ENCODE results near the gene TLCD3A.

The TLCD3A gene

GRCh38 chr17:703081-703875 lies 29.1 kb upstream of the TLCD3A start:
- WGBS (ENCODE audit: extremely low coverage, insufficient coverage, low lambda C conversion rate) = no CpG with 5 or more reads among the region's 12 CpGs
- H4K8ac ChIP-seq (ENCODE audit: low read depth, low read length) = no peak overlapping the region
- no peak overlapping the region for H3K4ac ChIP-seq (ENCODE audit: low read depth, low read length)

DNA sequence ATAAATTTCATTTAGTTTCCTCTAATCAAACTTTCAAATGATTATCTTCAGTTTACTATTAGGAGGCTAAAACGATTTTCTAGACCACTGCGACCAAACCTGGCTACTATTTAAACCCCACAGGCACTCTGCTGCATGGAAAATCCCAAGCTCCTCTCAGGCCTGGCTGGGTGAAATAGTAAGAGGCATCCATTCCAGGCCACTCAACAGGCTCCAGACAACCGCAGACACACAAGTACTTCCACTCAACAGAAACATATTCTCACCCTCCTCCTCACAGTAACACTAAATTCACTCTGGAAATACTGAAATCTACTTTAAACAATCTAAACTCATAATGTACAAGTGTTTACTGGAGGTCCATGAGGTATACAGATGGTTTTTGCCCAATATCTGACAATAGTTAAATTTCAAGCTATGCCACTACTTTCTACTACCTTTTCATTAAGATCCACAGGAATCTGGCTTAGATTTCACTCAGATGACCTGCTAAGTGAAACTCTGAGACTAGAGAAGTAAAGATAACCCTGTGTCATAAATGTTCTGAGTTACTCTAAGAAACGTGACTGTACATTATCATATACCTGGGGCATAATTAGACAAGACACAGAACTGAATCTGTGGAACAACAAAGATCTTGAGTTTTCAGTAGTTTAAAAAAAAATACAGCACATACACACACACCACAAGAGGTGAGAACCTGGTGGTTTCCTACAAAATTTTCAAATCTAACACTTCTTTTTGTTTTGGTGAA lies 28.1 kb upstream of the TLCD3A start:
- no peak overlapping the region for H3K27ac ChIP-seq (ENCODE audit: low read depth, low read length)

More at GRCh38 chr17:703081-703875, 29.1 kb upstream of the TLCD3A start:
- H3K23ac ChIP-seq (ENCODE audit: low read length) = no peak overlapping the region
- H3K27me3 ChIP-seq (ENCODE audit: insufficient read depth, low read length, poor library complexity) = no peaks in the 10 kb centered on the region
- no peak overlapping the region for H3K9ac ChIP-seq (ENCODE audit: low read length)
- H3K36me3 ChIP-seq (ENCODE audit: control insufficient read depth, insufficient read depth, low read length) = no peaks in the 10 kb centered on the region
- H2BK15ac ChIP-seq (replicated peaks; ENCODE audit: low read depth) = no peak overlapping the region
- H3K18ac ChIP-seq (ENCODE audit: low read length) = no peak overlapping the region
- H3K27ac ChIP-seq (ENCODE audit: low read depth, low read length) = no peak overlapping the region
- H3K4me3 ChIP-seq (ENCODE audit: low read length) = no peak overlapping the region
- no peak overlapping the region for H2BK120ac ChIP-seq (ENCODE audit: low read depth, low read length)
- no peak for DNase-seq
- H4K5ac ChIP-seq (ENCODE audit: low read length) = no peak overlapping the region
- no peaks in the 10 kb centered on the region for H3K79me2 ChIP-seq (ENCODE audit: control insufficient read depth, insufficient read depth, low read length)
- no peak overlapping the region for H2AK5ac ChIP-seq (ENCODE audit: low read length)
- no peaks in the 10 kb centered on the region for H3K4me1 ChIP-seq (ENCODE audit: control insufficient read depth, low read depth, low read length)
- peaks cover 1% of the 10 kb centered on the region for H3K79me1 ChIP-seq (ENCODE audit: low read length)
- no peak overlapping the region for H2BK5ac ChIP-seq (ENCODE audit: low read length)
- H3K56ac ChIP-seq (ENCODE audit: low read length) = no peak overlapping the region
- no peak overlapping the region for H3K4me2 ChIP-seq (ENCODE audit: low read length)

GRCh38 chr17:705011-705410 lies 27.4 kb upstream of the TLCD3A start:
- H3K27ac ChIP-seq (ENCODE audit: low read depth, low read length) = no peak overlapping the region
- no peak overlapping the region for H3K56ac ChIP-seq (ENCODE audit: low read length)
- no peaks in the 10 kb centered on the region for H3K79me2 ChIP-seq (ENCODE audit: control insufficient read depth, insufficient read depth, low read length)
- no peak overlapping the region for H4K5ac ChIP-seq (ENCODE audit: low read length)
- H3K4ac ChIP-seq (ENCODE audit: low read depth, low read length) = no peak overlapping the region
- H2BK120ac ChIP-seq (ENCODE audit: low read depth, low read length) = no peak overlapping the region
- H3K4me3 ChIP-seq (ENCODE audit: low read length) = no peak overlapping the region
- H2AK5ac ChIP-seq (ENCODE audit: low read length) = no peak overlapping the region
- H3K36me3 ChIP-seq (ENCODE audit: control insufficient read depth, insufficient read depth, low read length) = no peaks in the 10 kb centered on the region
- no CpG with 5 or more reads among the region's 1 CpG for WGBS (ENCODE audit: extremely low coverage, insufficient coverage, low lambda C conversion rate)
- no peak overlapping the region for H4K8ac ChIP-seq (ENCODE audit: low read depth, low read length)
- H3K79me1 ChIP-seq (ENCODE audit: low read length) = no peaks in the 10 kb centered on the region
- no peak overlapping the region for H3K9ac ChIP-seq (ENCODE audit: low read length)
- H3K18ac ChIP-seq (ENCODE audit: low read length) = no peak overlapping the region
- no peak overlapping the region for H3K4me2 ChIP-seq (ENCODE audit: low read length)
- no peak overlapping the region for H2BK5ac ChIP-seq (ENCODE audit: low read length)
- no peak for DNase-seq
- no peak overlapping the region for H2BK15ac ChIP-seq (replicated peaks; ENCODE audit: low read depth)
- H3K27me3 ChIP-seq (ENCODE audit: insufficient read depth, low read length, poor library complexity) = no peaks in the 10 kb centered on the region
- no peak overlapping the region for H3K23ac ChIP-seq (ENCODE audit: low read length)
- H3K4me1 ChIP-seq (ENCODE audit: control insufficient read depth, low read depth, low read length) = no peaks in the 10 kb centered on the region

More for the DNA sequence above, 28.1 kb upstream of the TLCD3A start:
- H3K27me3 ChIP-seq (ENCODE audit: insufficient read depth, low read length, poor library complexity) = no peaks in the 10 kb centered on the region
- no peak overlapping the region for H3K4me2 ChIP-seq (ENCODE audit: low read length)
- no peak overlapping the region for H3K4me3 ChIP-seq (ENCODE audit: low read length)
- no peak overlapping the region for H3K23ac ChIP-seq (ENCODE audit: low read length)
- H4K8ac ChIP-seq (ENCODE audit: low read depth, low read length) = no peak overlapping the region
- no peak overlapping the region for H2BK120ac ChIP-seq (ENCODE audit: low read depth, low read length)
- DNase-seq = no peak
- H3K79me1 ChIP-seq (ENCODE audit: low read length) = peaks cover 1% of the 10 kb centered on the region
- H3K56ac ChIP-seq (ENCODE audit: low read length) = no peak overlapping the region
- no CpG with 5 or more reads among the region's 4 CpGs for WGBS (ENCODE audit: extremely low coverage, insufficient coverage, low lambda C conversion rate)
- H3K4me1 ChIP-seq (ENCODE audit: control insufficient read depth, low read depth, low read length) = no peaks in the 10 kb centered on the region
- no peak overlapping the region for H3K18ac ChIP-seq (ENCODE audit: low read length)
- H2AK5ac ChIP-seq (ENCODE audit: low read length) = no peak overlapping the region
- no peak overlapping the region for H2BK5ac ChIP-seq (ENCODE audit: low read length)
- no peak overlapping the region for H2BK15ac ChIP-seq (replicated peaks; ENCODE audit: low read depth)
- H3K36me3 ChIP-seq (ENCODE audit: control insufficient read depth, insufficient read depth, low read length) = no peaks in the 10 kb centered on the region
- H3K79me2 ChIP-seq (ENCODE audit: control insufficient read depth, insufficient read depth, low read length) = no peaks in the 10 kb centered on the region
- H4K5ac ChIP-seq (ENCODE audit: low read length) = no peak overlapping the region
- no peak overlapping the region for H3K9ac ChIP-seq (ENCODE audit: low read length)
- no peak overlapping the region for H3K4ac ChIP-seq (ENCODE audit: low read depth, low read length)

DNA sequence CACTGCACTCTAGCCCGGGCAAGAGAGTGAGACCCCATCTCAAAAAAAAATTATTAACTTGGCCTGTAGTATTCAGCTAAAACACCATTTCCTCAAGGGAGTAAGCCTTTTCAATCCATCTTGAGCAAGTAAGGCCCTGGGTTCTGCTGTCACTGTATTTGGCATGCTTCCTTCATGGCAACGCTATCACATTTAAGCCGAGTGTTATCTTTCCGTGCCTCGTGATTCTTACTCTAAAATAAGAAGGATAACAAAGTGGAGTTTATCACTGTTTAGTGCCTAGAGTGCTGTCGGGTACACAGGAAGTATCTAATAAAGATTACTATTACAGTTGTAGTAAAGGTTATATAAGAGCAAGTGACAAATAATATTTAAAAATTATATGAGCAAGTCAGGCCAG lies 26.5 kb upstream of the TLCD3A start:
- H3K18ac ChIP-seq (ENCODE audit: low read length) = no peak overlapping the region
- no CpG with 5 or more reads among the region's 6 CpGs for WGBS (ENCODE audit: extremely low coverage, insufficient coverage, low lambda C conversion rate)
- H3K4me3 ChIP-seq (ENCODE audit: low read length) = no peak overlapping the region
- no peaks in the 10 kb centered on the region for H3K27me3 ChIP-seq (ENCODE audit: insufficient read depth, low read length, poor library complexity)
- H2BK5ac ChIP-seq (ENCODE audit: low read length) = no peak overlapping the region
- H2BK120ac ChIP-seq (ENCODE audit: low read depth, low read length) = no peak overlapping the region
- no peaks in the 10 kb centered on the region for H3K79me1 ChIP-seq (ENCODE audit: low read length)
- H4K8ac ChIP-seq (ENCODE audit: low read depth, low read length) = no peak overlapping the region
- no peak overlapping the region for H3K56ac ChIP-seq (ENCODE audit: low read length)
- no peaks in the 10 kb centered on the region for H3K79me2 ChIP-seq (ENCODE audit: control insufficient read depth, insufficient read depth, low read length)
- H3K9ac ChIP-seq (ENCODE audit: low read length) = no peak overlapping the region
- H2BK15ac ChIP-seq (replicated peaks; ENCODE audit: low read depth) = no peak overlapping the region
- H3K4me1 ChIP-seq (ENCODE audit: control insufficient read depth, low read depth, low read length) = no peaks in the 10 kb centered on the region
- no peak for DNase-seq
- no peak overlapping the region for H3K4ac ChIP-seq (ENCODE audit: low read depth, low read length)
- H4K5ac ChIP-seq (ENCODE audit: low read length) = no peak overlapping the region
- H3K36me3 ChIP-seq (ENCODE audit: control insufficient read depth, insufficient read depth, low read length) = no peaks in the 10 kb centered on the region
- H3K23ac ChIP-seq (ENCODE audit: low read length) = no peak overlapping the region
- no peak overlapping the region for H3K27ac ChIP-seq (ENCODE audit: low read depth, low read length)
- no peak overlapping the region for H2AK5ac ChIP-seq (ENCODE audit: low read length)
- no peak overlapping the region for H3K4me2 ChIP-seq (ENCODE audit: low read length)

- H3K36me3 ChIP-seq (ENCODE audit: control insufficient read depth, insufficient read depth, low read length) = no peaks in the 10 kb centered on the region
- H3K4me1 ChIP-seq (ENCODE audit: control insufficient read depth, low read depth, low read length) = no peaks in the 10 kb centered on the region
- H2AK5ac ChIP-seq (ENCODE audit: low read length) = no peak overlapping the region
- no peak overlapping the region for H4K8ac ChIP-seq (ENCODE audit: low read depth, low read length)
- H2BK5ac ChIP-seq (ENCODE audit: low read length) = no peak overlapping the region
- no CpG with 5 or more reads among the region's 5 CpGs for WGBS (ENCODE audit: extremely low coverage, insufficient coverage, low lambda C conversion rate)
- H3K79me1 ChIP-seq (ENCODE audit: low read length) = peaks cover 4% of the 10 kb centered on the region
- H4K5ac ChIP-seq (ENCODE audit: low read length) = no peak overlapping the region
- no peak overlapping the region for H2BK15ac ChIP-seq (replicated peaks; ENCODE audit: low read depth)
- no peak overlapping the region for H3K27ac ChIP-seq (ENCODE audit: low read depth, low read length)
- H3K9ac ChIP-seq (ENCODE audit: low read length) = no peak overlapping the region
- H3K79me2 ChIP-seq (ENCODE audit: control insufficient read depth, insufficient read depth, low read length) = peaks cover 3% of the 10 kb centered on the region
- H3K4ac ChIP-seq (ENCODE audit: low read depth, low read length) = no peak overlapping the region
- no peak for DNase-seq
- H3K18ac ChIP-seq (ENCODE audit: low read length) = no peak overlapping the region
- no peaks in the 10 kb centered on the region for H3K27me3 ChIP-seq (ENCODE audit: insufficient read depth, low read length, poor library complexity)
- no peak overlapping the region for H3K23ac ChIP-seq (ENCODE audit: low read length)
- no peak overlapping the region for H3K4me2 ChIP-seq (ENCODE audit: low read length)
- H3K4me3 ChIP-seq (ENCODE audit: low read length) = no peak overlapping the region
- no peak overlapping the region for H2BK120ac ChIP-seq (ENCODE audit: low read depth, low read length)
- no peak overlapping the region for H3K56ac ChIP-seq (ENCODE audit: low read length)
Observed at GRCh38 chr17:708132-708531, 24.3 kb upstream of the TLCD3A start.

Data from mesendoderm (in vitro differentiated cells).